LoVo (cell line): ENCODE results near the gene SHB.

Source experiments
- DNase-seq: peaks from one replicate; pipeline ENCODE4 v3.0.0-alpha.2; 2016; ENCODE audit warnings: low spot score

The SHB gene

DNA sequence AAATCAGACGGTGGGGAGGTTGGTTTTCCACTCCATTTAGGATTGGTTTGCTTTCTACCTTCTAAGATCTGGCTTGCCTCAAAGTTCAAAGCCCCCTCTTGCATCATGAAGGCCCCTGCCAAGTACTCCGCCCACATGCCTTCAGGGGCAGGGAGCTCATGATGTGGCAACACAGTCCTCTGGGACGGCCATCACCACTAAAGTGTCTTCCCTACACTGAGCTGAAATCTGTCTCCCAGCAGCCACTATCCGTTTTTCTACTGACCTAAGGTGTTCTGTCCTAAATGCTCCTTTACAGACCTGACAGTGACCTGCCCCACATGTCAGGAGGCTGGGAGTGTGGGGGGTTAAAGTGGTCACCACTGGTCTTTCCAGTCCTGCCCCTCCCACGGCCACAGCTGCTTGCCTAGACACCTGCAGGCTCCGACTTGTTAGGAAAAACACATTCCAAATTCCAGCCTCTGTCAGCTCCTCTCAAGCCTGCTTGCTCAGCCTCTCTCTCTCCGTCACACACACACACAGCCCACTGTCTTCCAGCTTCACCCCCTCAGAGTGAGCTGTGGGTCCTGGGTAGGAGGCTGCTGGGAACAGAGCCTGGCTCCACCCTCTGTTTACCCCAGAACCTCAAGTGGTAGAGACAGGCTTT, 44.9 kb downstream of the SHB start:
- no peak for DNase-seq

- no peak for DNase-seq
These were observed 45.4 kb downstream of the SHB start for GRCh38 chr9:38023661-38024035.

GRCh38 chr9:38022995-38023394, 46.0 kb downstream of the SHB start:
- no peak for DNase-seq

GRCh38 chr9:38022203-38022895, 46.7 kb downstream of the SHB start:
- DNase-seq: no peak

DNA sequence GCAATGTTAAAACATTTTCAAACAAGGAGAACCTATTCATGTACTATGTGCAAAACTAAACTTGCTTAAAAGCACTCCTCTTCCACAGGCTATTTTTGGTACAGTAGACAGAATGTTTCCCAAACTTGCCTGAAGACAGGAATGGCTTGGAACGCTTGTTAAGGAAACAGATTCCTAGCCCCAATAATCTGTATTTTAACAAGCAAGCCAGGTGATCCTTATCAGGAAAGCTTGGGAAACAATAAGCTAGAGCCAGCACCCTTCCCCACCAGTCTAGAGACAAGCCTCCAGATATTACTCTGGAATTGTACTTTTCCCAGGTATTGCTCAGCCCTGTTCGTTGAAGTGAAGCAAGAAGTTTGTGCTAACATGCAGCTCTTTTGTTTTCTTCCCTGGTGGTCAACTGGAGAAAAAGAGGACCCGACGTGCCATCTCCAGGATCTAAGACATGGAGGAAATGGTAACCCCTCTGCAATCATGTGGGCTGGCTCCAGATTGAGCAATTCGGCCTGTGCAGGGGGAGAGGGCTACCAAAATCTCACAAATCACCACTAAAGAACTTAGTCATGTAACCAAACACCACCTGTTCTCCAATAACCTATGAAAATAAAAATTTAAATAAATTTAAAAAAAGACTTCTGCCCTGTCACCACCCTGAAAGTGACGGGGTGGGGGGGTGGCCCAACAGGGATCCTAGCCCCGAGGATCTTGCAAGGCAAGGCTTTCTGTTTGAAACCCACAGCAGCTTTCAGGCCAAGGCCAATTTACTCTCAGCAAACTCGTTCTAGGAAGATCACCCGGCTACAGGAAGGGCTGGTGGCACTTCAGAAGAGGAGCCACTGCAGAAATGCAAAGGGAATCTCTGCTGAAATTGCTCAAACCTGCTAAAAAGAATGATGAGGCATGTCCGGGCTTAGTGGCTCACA, 48.6 kb downstream of the SHB start:
- DNase-seq: no peak

DNA sequence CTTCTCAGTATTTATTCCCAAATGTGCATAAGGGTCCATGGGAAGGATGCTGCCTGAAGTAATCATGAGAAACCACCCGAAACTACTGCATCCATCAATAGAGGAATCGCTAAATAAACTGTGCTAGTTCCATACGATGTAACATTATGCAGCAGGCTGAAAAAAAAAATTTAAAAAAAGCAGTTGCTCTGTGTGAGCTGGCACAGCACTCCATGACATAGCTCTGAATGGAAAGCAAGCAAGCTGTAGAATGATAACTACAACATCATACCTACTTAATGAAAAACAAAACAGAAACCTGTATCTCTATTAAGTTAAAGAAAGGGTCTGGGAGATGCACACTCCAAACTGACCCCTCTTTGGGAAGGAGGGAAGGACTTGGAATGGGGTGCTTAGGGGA, 49.3 kb downstream of the SHB start:
- DNase-seq: no peak

GRCh38 chr9:38018958-38019602, 49.9 kb downstream of the SHB start:
- DNase-seq: no peak

- DNase-seq: no peak
These were observed 50.6 kb downstream of the SHB start for GRCh38 chr9:38018241-38018957.

- DNase-seq: no peak
These were observed 51.2 kb downstream of the SHB start for GRCh38 chr9:38017885-38018186.

DNA sequence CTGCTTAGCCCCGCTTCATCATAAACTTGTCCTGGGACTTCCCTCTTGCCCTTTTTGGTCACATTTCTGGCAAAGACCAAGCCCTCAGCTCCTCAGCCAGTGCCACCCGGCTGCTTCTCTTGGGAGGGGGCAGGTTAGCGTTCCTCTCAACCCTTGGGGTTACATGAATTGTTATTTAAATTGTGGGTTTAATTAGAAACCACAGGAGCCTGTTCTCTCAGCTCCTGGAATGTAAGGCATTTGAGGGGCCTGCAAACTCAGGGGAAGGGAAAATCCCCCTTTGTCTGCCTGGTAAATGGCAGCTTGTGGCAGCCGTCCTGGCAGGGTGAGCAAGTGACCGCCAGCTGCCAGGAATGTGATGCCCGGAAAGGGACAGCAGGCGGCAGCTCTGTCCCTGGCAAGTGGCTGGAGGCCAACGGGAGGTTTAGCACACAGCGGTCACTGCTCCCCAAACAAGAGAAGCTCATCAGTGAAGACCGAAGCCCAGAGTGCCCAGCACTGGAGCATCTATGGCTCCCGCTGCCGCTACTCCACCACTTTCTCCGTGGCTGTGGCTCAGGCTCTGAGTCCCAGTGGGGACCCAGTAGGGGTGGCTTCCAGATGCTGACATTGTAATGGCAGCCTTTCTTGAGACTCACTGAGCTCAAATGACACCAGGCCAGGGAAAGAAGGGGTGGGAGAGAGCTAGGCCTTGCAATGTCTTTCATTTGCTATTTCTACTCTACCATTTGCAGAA, 51.7 kb downstream of the SHB start:
- DNase-seq: no peak

GRCh38 chr9:38016375-38017135, 52.5 kb downstream of the SHB start:
- DNase-seq: no peak

DNA sequence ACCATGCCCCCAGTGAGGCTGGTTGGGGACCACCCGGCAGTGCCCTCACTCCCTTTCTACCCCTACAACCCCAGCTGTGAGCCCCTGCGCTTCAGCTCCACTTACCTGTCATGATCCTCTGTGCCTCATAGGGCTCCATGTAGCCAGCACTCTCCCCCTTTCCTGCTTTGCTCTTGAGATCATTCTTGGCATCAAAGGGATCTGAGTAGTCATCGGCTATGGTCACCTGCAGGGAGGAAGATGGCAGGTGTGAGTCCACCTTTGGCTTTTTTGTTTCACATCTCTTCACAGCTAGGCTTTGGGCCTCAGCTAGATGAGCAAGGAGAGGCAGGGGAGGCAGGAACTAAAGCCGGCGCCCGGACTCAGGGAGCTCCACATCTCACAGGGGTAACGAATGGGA, 53.1 kb downstream of the SHB start:
- DNase-seq: no peak

DNA sequence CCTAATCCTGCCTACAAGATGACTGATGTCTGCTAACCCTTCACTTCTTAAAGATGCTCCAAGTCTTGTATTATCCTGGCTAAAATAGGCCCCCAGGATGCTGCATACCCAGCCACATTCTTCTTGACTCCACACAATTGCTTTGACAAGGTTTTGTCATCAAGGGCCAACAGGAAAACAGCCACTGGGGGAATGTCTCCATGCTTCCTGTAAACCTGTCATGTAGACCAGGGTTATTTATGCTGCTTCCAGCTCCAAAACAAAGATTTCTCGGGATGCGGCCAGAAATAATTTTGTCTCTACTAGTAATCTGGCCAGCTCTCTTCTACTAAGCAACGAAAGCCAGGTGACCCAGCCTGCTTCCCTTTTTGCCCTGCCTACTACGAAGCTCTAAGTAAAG, 53.8 kb downstream of the SHB start:
- no peak for DNase-seq

DNA sequence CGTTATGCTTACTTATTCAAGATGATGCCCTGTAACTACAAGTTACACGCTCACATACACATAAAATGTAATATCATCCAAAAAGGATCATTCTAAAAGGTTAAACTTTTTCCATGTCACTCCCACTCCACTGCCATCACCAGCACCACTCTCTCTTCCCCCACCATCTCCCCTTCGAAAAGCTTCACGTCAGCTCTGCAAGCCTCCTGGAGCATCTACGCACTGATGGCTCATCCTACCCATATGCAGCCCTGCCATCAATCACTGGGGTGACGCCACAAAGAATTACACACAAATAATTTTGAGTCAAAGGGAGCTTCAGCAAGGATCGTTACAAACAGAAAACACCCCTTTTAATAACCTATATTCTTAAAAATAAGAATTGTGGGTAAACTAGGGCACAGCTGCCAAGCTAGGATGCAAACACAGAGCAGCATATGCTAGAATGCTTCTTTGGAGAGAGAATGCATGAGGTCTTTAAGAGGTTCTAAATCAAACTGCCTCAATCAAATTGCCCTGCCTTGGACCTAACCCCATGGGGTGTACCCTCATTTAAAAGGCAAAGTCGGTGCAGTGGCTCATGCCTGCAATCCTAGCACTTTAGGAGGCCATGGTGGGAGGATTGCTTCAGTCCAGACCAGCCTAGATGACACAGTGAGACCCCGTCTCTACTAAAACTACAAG, 56.1 kb downstream of the SHB start:
- no peak for DNase-seq

GRCh38 chr9:38011991-38012390, 57.0 kb downstream of the SHB start:
- no peak for DNase-seq

GRCh38 chr9:38010918-38011704, 57.9 kb downstream of the SHB start:
- no peak for DNase-seq

DNA sequence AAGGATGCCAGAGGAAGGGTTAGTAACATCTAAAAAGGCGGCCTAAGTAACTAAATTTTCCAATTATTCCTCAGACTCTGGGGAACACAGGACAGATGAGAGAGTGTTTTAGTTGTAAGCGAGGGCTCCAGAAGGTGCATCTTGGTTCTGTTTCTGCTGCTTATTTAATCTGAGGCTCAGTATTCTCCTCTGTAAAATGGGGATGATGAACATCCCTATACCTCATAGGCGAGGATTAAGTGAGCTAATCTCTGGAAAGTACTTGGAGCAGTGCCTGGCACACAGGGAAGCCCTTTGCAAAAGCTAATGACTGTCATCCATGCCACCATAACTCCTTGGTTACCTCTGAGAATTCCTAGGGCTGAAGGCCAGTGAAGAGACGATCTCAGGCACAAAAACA, 59.0 kb downstream of the SHB start:
- no peak for DNase-seq

- DNase-seq: no peak
These were observed 60.0 kb downstream of the SHB start for GRCh38 chr9:38009035-38009501.
